Mucosa of stomach (tissue), 1 donor: Measurements from ENCODE around the gene UBAP2L.
A peak's percentile ranks its signal among the peaks of the same experiment; 100 is the strongest.
"Not testable (repeated sequence)": the region's sequence is repeated elsewhere in the genome, so short reads cannot be mapped to it uniquely, and the experiment has no call there.

Source experiments
- H3K27me3 ChIP-seq: one replicate; pipeline ENCODE4 v1.7.0; 2013; ENCODE audit warnings: mild to moderate bottlenecking, low read length; ENCODE audit not compliant: control insufficient read depth, insufficient read depth
- H3K36me3 ChIP-seq: one replicate; pipeline ENCODE4 v1.7.0; 2013; ENCODE audit warnings: low read length; ENCODE audit not compliant: control insufficient read depth, insufficient read depth
- H3K4me1 ChIP-seq: one replicate; pipeline ENCODE4 v1.7.0; 2013; ENCODE audit warnings: mild to moderate bottlenecking, low read length; ENCODE audit not compliant: control insufficient read depth, insufficient read depth
- H3K4me3 ChIP-seq: one replicate; pipeline ENCODE4 v1.7.0; 2013; ENCODE audit warnings: low read length
- H3K9ac ChIP-seq: one replicate; pipeline ENCODE4 v1.7.0; 2013; ENCODE audit warnings: mild to moderate bottlenecking, low read length, moderate library complexity
- H3K9me3 ChIP-seq: one replicate; pipeline ENCODE4 v1.7.0; 2013; ENCODE audit warnings: mild to moderate bottlenecking, low read length, moderate library complexity; ENCODE audit not compliant: control insufficient read depth
- donor health status: Pancreatic carcinoma.

The UBAP2L gene

DNA sequence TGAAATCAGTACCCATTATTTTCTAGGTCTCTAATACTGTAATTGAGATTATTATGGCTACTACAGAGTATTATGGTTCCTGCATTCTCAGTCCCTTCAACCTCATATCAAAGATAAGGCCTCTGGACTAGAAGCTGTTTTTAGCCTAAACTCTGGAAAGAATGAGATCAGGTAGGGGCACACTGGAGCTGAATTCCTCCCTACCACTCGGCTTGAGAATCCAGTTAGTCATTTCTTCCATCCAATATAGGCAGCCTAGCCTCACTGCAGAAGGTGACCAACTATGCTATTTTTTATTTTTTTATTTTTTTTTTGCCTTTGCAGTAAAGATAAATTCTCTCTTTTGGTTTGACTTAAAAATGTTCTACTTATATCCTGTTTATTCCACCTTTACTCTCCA lies 43.7 kb downstream of the UBAP2L start:
- Histone ChIP-seq H3K9me3 (no peaks in the 10 kb centered on the region), H3K27me3 (no peaks in the 10 kb centered on the region), H3K4me3 (no peak overlapping the region), H3K9ac (no peak overlapping the region), H3K4me1 (peaks cover 4% of the 10 kb centered on the region), H3K36me3 (peaks cover 17% of the 10 kb centered on the region)

DNA sequence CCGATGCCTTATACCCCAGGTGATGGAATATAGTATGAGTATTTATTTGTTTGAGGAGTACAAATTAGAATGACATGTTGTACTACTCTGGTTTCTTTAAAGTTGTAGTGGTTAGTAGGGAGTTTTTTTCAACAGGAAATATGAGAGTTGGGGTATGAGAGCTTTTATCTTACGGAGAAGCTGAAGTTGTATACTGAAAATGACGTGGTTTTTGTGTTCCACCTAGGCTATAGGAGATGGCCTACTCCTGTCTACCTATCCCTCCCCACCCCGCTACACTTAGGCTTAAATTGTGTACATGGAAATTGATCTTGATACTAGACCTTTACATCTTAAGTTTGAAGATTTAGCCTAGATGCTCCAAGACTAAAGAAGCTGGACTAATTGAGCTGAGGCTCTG lies 44.8 kb downstream of the UBAP2L start:
- Histone ChIP-seq H3K36me3 (peaks cover 10% of the 10 kb centered on the region), H3K4me1 (peaks cover 4% of the 10 kb centered on the region), H3K4me3 (no peak overlapping the region), H3K9ac (no peak overlapping the region), H3K9me3 (no peaks in the 10 kb centered on the region), H3K27me3 (no peaks in the 10 kb centered on the region)

DNA sequence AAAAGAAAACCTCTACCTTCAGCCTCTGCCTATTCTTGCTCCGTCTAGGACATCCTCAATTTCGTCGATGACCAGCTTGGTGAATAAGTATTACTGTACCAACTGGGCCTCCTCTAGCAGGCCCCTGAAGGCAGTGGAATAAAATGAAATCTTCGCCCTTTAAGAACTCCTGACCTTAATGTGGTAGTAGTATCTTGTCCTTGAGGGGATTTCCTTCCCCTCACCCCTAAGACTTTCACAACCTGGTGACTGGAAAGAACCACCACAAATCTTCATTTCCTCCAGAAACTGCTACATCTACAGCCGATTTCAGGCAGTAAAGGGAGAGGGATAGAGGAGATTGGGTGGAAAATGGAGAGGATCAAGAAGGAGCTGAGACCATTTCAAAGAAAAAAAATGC lies 50.1 kb downstream of the UBAP2L start:
- Histone ChIP-seq H3K9me3 (no peaks in the 10 kb centered on the region), H3K4me3 (no peak overlapping the region), H3K36me3 (peaks cover 6% of the 10 kb centered on the region), H3K4me1 (peaks cover 16% of the 10 kb centered on the region), H3K9ac (no peak overlapping the region), H3K27me3 (no peaks in the 10 kb centered on the region)

DNA sequence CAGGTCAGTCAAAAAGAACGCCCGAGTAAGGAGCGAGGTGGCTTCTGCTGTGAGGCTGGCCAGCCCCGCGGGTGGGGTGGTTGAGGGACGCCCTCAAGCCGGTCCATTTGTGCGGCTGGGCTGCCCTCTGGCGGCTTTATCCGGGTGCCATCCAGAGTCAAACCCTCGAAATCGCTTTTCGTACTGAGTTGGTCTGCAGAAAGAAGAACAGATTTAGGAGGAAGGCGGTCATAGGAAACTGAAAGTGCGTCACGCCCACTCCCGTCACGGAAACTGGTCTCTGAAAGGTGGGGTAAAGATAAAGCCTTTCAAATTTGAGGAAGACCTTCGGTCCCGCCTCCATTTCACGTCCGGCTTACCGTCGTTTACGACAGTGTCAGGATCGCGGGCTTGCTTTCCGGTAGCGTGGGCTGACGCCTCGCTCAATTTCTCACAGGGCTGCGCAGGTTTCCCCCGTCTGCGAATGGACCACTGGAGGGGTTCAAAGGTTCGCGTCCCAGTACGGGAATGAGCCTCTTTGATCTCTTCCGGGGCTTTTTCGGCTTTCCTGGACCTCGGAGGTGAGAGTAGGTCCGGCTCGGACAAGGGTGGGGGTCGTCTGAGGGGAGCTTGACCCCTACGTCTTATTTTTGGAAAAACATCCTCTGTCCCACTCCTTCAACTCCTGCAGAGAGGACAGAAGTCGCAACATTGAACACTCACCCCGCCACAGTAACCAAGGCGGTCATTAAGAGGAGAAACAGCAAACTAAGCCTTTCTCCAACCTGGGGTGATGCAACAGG lies 51.7 kb downstream of the UBAP2L start, which contains the start of gene HAX1:
HAX1 (plus strand) TSS at position 413 of the 782 bp plus-strand sequence; CDS start at position 508, 95 bp downstream.
- no peaks in the 10 kb centered on the region for H3K9me3 ChIP-seq
- peaks cover 6% of the 10 kb centered on the region for H3K36me3 ChIP-seq
- H3K4me1 ChIP-seq: peaks cover 16% of the 10 kb centered on the region
- H3K9ac ChIP-seq: peak within 1 kb of the TSS; percentile 95
- H3K27me3 ChIP-seq: no peaks in the 10 kb centered on the region
- peak within 1 kb of the TSS; percentile 92 for H3K4me3 ChIP-seq

DNA sequence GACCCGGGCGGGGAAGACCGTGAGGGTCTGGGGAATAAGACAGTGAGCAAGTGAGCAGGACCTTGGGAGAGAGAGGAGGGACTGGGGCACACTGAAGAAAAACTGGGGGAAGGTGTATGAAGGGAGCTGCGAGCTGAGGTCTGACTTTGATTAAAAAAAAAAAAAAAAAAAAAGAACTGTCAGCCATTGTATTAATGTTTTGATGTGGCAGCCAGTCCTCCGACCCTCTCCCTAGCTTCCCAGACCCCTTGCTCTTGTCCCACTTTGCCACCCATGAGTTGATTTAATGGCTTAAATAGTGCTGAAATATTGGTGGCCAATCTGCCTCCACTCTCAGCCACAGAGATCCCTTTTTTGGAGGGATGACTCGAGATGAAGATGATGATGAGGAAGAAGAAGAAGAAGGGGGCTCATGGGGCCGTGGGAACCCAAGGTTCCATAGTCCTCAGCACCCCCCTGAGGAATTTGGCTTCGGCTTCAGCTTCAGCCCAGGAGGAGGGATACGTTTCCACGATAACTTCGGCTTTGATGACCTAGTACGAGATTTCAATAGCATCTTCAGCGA lies 52.3 kb downstream of the UBAP2L start:
- peak overlapping the region; percentile 92 for H3K4me3 ChIP-seq
- H3K9ac ChIP-seq: peak overlapping the region; percentile 95
- no peaks in the 10 kb centered on the region for H3K9me3 ChIP-seq
- H3K27me3 ChIP-seq: no peaks in the 10 kb centered on the region
- peaks cover 6% of the 10 kb centered on the region for H3K36me3 ChIP-seq
- H3K4me1 ChIP-seq: peaks cover 16% of the 10 kb centered on the region

DNA sequence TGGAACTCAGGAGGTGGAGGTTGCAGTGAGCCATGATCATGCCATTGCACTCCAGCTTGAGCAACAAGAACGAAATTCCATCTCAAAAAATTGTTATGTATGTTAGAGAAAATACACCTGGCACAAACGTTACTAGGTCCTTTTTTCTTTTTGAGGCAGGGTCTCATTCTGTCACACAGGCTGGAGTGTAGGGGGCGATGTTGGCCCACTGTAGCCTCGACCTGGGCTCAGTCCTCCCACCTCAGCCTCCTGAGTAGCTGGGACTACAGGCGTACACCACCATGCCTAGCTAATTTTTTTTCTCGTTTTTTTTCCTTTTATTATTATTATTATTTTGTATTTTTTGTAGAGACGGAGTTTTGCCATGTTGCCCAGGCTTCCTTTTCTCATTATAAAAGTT lies 56.0 kb downstream of the UBAP2L start:
- H3K27me3 ChIP-seq: no peaks in the 10 kb centered on the region
- H3K4me3 ChIP-seq: no peak overlapping the region
- H3K9me3 ChIP-seq: no peaks in the 10 kb centered on the region
- no peak overlapping the region for H3K9ac ChIP-seq
- peaks cover 11% of the 10 kb centered on the region for H3K4me1 ChIP-seq
- no peaks in the 10 kb centered on the region for H3K36me3 ChIP-seq

DNA sequence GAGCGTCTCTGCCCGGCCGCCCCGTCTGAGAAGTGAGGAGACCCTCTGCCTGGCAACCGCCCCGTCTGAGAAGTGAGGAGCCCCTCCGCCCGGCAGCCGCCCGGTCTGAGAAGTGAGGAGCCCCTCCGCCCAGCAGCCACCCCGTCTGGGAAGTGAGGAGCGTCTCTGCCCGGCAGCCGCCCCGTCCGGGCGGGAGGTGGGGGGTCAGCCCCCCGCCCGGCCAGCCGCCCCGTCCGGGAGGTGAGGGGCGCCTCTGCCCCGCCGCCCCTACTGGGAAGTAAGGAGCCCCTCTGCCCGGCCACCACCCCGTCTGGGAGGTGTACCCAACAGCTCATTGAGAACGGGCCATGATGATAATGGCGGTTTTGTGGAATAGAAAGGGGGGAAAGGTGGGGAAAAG lies 66.8 kb downstream of the UBAP2L start:
- not testable (repeated sequence) for H3K4me1 ChIP-seq, H3K36me3 ChIP-seq, H3K27me3 ChIP-seq, H3K9ac ChIP-seq, H3K9me3 ChIP-seq, H3K4me3 ChIP-seq

DNA sequence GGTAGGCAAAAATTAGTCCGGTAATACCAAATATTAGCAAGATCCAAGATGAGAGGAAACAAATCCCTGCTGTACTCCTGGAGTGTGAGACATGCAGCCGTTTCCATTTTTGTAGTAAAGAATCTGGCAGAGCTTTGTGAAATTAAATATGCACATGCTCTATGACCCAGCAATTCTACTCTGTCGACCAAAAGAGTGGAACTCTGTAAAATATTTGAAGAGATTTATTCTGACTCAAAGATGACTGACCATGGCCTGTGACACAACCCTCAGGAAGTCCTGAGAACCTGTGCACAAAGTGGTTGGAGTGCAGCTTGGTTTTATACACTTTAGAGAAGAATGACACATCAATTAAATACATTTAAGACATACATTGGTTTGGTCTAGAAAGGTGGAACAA lies 67.9 kb downstream of the UBAP2L start:
- H3K4me3 ChIP-seq: no peak overlapping the region
- H3K9me3 ChIP-seq: no peaks in the 10 kb centered on the region
- no peak overlapping the region for H3K9ac ChIP-seq
- no peaks in the 10 kb centered on the region for H3K36me3 ChIP-seq
- H3K27me3 ChIP-seq: no peaks in the 10 kb centered on the region
- no peaks in the 10 kb centered on the region for H3K4me1 ChIP-seq

DNA sequence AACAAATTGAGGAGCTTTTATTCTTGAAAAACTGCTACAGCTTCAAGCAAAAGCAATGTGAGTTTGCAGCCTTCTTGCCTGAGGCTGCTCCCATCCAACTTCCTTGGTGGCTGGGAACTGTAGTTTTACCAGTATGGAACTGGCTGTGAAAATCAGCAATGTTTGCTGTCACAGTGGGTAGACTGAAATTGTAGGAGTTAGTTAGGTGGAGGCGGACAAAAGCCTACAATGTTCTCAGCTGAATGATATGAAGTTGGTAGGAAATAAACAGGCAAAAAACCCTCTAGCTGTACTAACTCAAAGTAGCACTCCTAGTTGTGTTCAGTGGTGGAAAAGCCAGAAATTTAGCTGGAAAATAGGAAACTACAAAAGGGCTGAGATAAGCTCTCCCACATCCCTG lies 70.2 kb downstream of the UBAP2L start:
- no peaks in the 10 kb centered on the region for H3K27me3 ChIP-seq
- H3K9ac ChIP-seq: no peak overlapping the region
- no peaks in the 10 kb centered on the region for H3K36me3 ChIP-seq
- no peaks in the 10 kb centered on the region for H3K4me1 ChIP-seq
- H3K4me3 ChIP-seq: no peak overlapping the region
- H3K9me3 ChIP-seq: no peaks in the 10 kb centered on the region

DNA sequence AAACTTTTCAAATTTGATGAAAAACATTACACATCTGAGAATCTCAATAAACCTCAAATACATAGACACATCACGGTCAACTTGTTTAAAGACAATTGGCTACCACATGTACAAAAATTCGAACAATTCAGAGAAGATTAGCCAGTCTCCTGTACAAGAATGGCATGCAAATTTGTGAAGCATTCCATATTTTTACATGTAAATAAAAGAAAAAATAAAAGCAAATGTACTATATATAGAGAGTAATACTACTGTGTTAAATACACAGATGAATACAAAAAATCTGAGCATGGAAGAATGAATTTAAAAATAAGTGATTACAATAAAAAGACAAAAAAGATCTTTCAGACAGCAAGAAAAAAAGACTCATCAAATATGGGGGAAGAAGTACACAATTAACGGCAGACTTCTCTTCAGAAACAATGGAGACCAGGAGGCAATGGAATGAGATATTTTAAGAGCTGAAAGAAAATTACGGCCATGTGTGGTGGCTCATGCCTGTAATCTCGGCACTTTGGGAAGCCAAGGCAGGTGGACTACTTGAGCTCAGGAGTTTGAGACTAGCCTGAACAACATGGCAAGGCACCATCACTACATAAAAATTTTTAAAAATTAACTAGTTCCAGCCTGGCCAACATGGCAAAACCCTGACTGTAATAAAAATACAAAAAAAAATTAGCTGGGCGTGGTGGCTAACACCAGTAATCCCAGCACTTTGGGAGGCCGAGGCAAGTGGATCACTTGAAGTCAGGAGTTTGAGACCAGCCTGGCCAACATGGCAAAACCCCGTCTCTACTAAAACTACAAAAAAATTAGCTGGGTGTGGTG lies 74.9 kb downstream of the UBAP2L start:
- Histone ChIP-seq H3K4me3 (no peak overlapping the region), H3K27me3 (no peaks in the 10 kb centered on the region), H3K9me3 (no peaks in the 10 kb centered on the region), H3K36me3 (no peaks in the 10 kb centered on the region), H3K4me1 (no peaks in the 10 kb centered on the region), H3K9ac (no peak overlapping the region)

DNA sequence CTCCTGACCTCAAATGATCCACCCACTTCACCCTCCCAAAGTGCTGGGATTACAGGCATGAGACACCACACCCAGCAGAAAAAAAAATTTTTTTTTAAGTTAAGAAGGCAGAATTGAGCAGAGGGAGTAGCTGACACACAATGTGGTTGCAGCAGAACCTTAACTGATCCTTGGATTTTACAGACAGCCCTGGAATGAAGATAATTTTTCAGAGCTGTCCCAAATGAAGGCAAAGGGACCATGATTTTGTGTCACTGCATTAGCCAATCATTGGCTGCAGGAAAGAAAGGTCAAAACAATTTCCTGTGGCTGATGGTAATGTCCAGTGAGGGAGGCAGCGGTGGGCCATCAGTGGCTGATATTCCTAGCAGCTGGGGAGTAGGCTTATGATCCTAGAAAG lies 80.8 kb downstream of the UBAP2L start:
- no peak overlapping the region for H3K4me3 ChIP-seq
- H3K4me1 ChIP-seq: no peaks in the 10 kb centered on the region
- no peaks in the 10 kb centered on the region for H3K27me3 ChIP-seq
- H3K36me3 ChIP-seq: no peaks in the 10 kb centered on the region
- no peaks in the 10 kb centered on the region for H3K9me3 ChIP-seq
- H3K9ac ChIP-seq: no peak overlapping the region

DNA sequence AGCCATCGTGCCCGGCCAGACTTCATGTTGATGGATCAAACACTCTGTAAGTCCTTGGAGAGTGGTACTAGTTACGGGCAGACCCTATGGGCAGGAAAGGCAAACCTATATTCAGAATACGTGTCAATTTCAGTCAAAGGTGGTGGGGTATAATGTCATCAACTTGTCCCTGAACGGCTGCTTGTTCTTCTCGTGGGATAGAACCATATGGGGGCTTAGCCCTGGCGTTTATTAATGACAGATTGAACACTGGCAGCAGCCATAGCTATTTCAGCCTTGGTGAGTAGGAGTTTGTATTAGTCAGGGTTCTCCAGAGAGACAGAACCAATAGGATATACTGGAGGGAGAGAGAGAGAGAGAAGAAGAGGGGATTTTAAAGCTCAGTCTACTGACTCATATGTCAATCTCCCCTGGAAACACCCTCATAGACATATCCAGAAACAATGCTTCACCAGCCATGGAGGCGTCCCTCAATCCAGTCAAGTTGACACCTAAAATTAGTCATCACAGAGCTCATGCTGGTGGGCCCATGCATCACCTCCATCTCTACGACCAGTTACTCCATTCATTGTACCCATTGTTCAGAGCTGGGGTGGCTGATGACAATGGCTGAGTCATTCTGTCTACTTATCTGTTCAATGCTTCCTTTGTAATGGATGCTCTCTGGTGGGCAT lies 84.0 kb downstream of the UBAP2L start:
- Histone ChIP-seq H3K4me3 (no peak overlapping the region), H3K9ac (no peak overlapping the region), H3K9me3 (no peaks in the 10 kb centered on the region), H3K27me3 (no peaks in the 10 kb centered on the region), H3K36me3 (no peaks in the 10 kb centered on the region), H3K4me1 (no peaks in the 10 kb centered on the region)
